Measurements from ENCODE around the gene KIAA1217. TPM values are rescaled to one million over a fixed set of nuclear protein-coding genes. Genes with fewer than 3 reads are reported as not detected.

Gene KIAA1217
- total and polyA plus RNA-seq, 8 donors = 11.9 to 36.7 (median 19.8) TPM

GRCh38 chr10:24469993-24470392 lies 261.1 kb downstream of the KIAA1217 start:
- intact Hi-C loops (cut with DNase I) = loop anchor here in 1 of 3 donors (5.0 kb wide), 1 partner anchor 123 kb away; no protein-coding TSS in a partner anchor
- 49 to 50% methylated on average over 8 of the region's 8 CpGs for WGBS, 2 donors
- ATAC-seq (peak in 1 of 4 donors; percentile 3), FAIRE-seq (no peak), DNase-seq (peak in 1 of 6 donors; percentile 47)
- peaks cover 0 to 8% (median 0%) of the 10 kb centered on the region in 3 donors for H3K4me1 ChIP-seq
- peaks cover 0 to 11% (median 0%) of the 10 kb centered on the region in 3 donors for H3K36me3 ChIP-seq
- TF ChIP-seq CTCF (IDR thresholded peaks at IDR 0.05) = no peak
- peak overlapping the region in 3 of 4 donors; percentile 8 to 63 (median 61) for H3K27ac ChIP-seq
- no peaks in the 10 kb centered on the region for H3K9me3 ChIP-seq
- no peak overlapping the region for H3K4me3 ChIP-seq
- no peaks in the 10 kb centered on the region for H3K27me3 ChIP-seq

DNA sequence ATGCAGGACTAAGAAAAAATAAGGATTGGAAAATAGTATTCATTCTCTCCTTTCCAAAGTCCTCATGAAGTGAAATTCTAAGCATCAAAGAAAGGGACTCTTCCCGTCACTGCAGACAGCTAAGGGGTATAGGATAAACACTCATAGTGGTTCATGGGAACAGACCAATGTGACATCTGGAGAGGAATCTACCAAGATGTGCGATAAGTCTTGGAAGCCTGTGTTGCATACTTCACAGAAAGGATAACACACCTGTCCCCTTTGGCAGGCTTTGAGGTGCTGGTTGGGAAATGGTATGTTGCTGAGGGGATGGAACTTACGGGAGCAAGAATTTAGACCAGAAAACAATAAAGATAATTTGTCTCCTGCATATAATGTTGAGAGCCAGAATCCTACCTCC lies 266.7 kb downstream of the KIAA1217 start:
- no peak for TF ChIP-seq CTCF (IDR thresholded peaks at IDR 0.05)
- DNase-seq (no peak), FAIRE-seq (no peak), ATAC-seq (no peak)
- H3K4me1 ChIP-seq = no peaks in the 10 kb centered on the region
- no peak overlapping the region for H3K4me3 ChIP-seq
- no peak overlapping the region for H3K27ac ChIP-seq
- WGBS, 2 donors = 79 to 83% methylated on average over 3 of the region's 3 CpGs
- H3K27me3 ChIP-seq = no peaks in the 10 kb centered on the region
- H3K36me3 ChIP-seq = peaks cover 0 to 17% (median 0%) of the 10 kb centered on the region in 3 donors
- intact Hi-C loops (cut with DNase I) = no loop called here
- H3K9me3 ChIP-seq = no peaks in the 10 kb centered on the region

- H3K36me3 ChIP-seq = peaks cover 0 to 17% (median 0%) of the 10 kb centered on the region in 3 donors
- WGBS, 2 donors = 94 to 98% methylated on average over 2 of the region's 2 CpGs
- H3K4me3 ChIP-seq = no peak overlapping the region
- no peaks in the 10 kb centered on the region for H3K9me3 ChIP-seq
- FAIRE-seq (no peak), DNase-seq (no peak), ATAC-seq (no peak)
- H3K27me3 ChIP-seq = no peaks in the 10 kb centered on the region
- no peaks in the 10 kb centered on the region for H3K4me1 ChIP-seq
- H3K27ac ChIP-seq = no peak overlapping the region
- TF ChIP-seq CTCF (IDR thresholded peaks at IDR 0.05) = no peak
- intact Hi-C loops (cut with DNase I) = no loop called here
Observed at GRCh38 chr10:24476913-24477701, 268.2 kb downstream of the KIAA1217 start.

DNA sequence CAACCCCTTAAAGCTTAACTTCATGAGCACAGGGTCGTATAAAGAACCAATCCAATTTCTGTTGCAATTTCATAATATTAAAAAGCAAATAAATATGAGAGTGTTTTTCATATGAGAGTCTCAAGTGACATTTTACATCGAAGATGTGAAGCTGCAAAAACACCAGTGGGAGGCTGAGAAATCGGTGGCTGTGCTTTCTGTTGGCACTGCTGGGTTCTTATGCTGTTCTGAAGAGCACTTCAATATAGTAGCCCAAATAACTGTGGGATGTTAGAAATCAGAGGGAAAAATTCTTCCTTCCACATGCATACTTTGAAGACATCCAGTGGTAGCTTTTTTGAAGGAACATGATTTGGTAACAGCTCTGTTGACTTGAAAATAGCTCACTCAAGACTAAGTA lies 269.0 kb downstream of the KIAA1217 start:
- no peak overlapping the region for H3K27ac ChIP-seq
- FAIRE-seq = no peak
- DNase-seq = no peak
- no peak for TF ChIP-seq CTCF (IDR thresholded peaks at IDR 0.05)
- H3K4me1 ChIP-seq = no peaks in the 10 kb centered on the region
- no peak overlapping the region for H3K4me3 ChIP-seq
- no peaks in the 10 kb centered on the region for H3K27me3 ChIP-seq
- H3K9me3 ChIP-seq = no peaks in the 10 kb centered on the region
- 91 to 94% methylated on average over 3 of the region's 3 CpGs for WGBS, 2 donors
- ATAC-seq = no peak
- intact Hi-C loops (cut with DNase I) = no loop called here
- H3K36me3 ChIP-seq = peaks cover 0 to 17% (median 0%) of the 10 kb centered on the region in 3 donors

GRCh38 chr10:24479806-24480205 lies 270.9 kb downstream of the KIAA1217 start:
- peaks cover 0 to 4% (median 0%) of the 10 kb centered on the region in 3 donors for H3K4me1 ChIP-seq
- FAIRE-seq (no peak), DNase-seq (no peak), ATAC-seq (no peak)
- no peak overlapping the region for H3K27ac ChIP-seq
- no peaks in the 10 kb centered on the region for H3K9me3 ChIP-seq
- 82 to 92% methylated on average over 4 of the region's 4 CpGs for WGBS, 2 donors
- peaks cover 0 to 7% (median 0%) of the 10 kb centered on the region in 3 donors for H3K36me3 ChIP-seq
- no peaks in the 10 kb centered on the region for H3K27me3 ChIP-seq
- intact Hi-C loops (cut with DNase I) = no loop called here
- no peak overlapping the region for H3K4me3 ChIP-seq
- no peak for TF ChIP-seq CTCF (IDR thresholded peaks at IDR 0.05)
